Activated CD4-positive, alpha-beta T cell treated with anti-CD3 and anti-CD28 coated beads, Interleukin-2, amount 10 ng/mL, durations not matched to agents 24 days and 14 days (primary cell): ENCODE results near the gene CEP290. TPM values are rescaled to one million over a fixed set of nuclear protein-coding genes. Genes with fewer than 3 reads are reported as not detected.

ENCODE experiments used
- DNase-seq: peaks from one replicate; pipeline ENCODE4 v3.0.0; 2022
- H3K27ac Mint-ChIP-seq: one replicate; pipeline ENCODE4 v1.8.0; 2022; ENCODE audit warnings: mild to moderate bottlenecking, mixed read lengths
- H3K27me3 Mint-ChIP-seq: one replicate; pipeline ENCODE4 v1.8.0; 2022; ENCODE audit warnings: mixed read lengths
- H3K36me3 Mint-ChIP-seq: one replicate; pipeline ENCODE4 v1.8.0; 2022; ENCODE audit warnings: low read depth, mild to moderate bottlenecking, mixed read lengths
- H3K4me1 Mint-ChIP-seq: one replicate; pipeline ENCODE4 v1.8.0; 2021; ENCODE audit warnings: mixed read lengths
- H3K4me3 Mint-ChIP-seq: one replicate; pipeline ENCODE4 v1.8.0; 2022; ENCODE audit warnings: mild to moderate bottlenecking, moderate library complexity, mixed read lengths
- H3K9me3 Mint-ChIP-seq: one replicate; pipeline ENCODE4 v1.8.0; 2021; ENCODE audit warnings: mixed read lengths
- intact Hi-C: fragments of 100-400 bp; cut with micrococcal nuclease; formaldehyde crosslinking; loops from one replicate; pipeline ENCODE4 v1.15.1; 2023
- total RNA-seq: library from RNA; stranded (reverse); gene quantifications from 2 replicates; pipeline ENCODE4 v1.2.3, GENCODE V29; 2022

Gene CEP290
- total RNA-seq: 17.2 and 17.9 TPM in 2 replicates

GRCh38 chr12:88141774-88142609, at the start of gene CEP290, which contains the start of gene TMTC3:
TSS of gene CEP290 (minus strand) at chr12:88142088. CDS start at chr12:88141307, 781 bp downstream.
TSS of gene TMTC3 (plus strand) at chr12:88142307. CDS start at chr12:88148316, 6,009 bp downstream.
- H3K27me3 Mint-ChIP-seq: no peaks in the 10 kb centered on the region
- peaks cover 18% of the 10 kb centered on the region for H3K36me3 Mint-ChIP-seq
- DNase-seq: peak; percentile 97
- intact Hi-C loops: loop anchor here (1.0 to 5.0 kb wide), 6 partner anchors 31 to 1384 kb away; partner anchors contain the start of gene POC1B
- peak within 1 kb of the TSS; percentile 96 for H3K27ac Mint-ChIP-seq
- H3K9me3 Mint-ChIP-seq: no peaks in the 10 kb centered on the region
- H3K4me1 Mint-ChIP-seq: peaks cover 32% of the 10 kb centered on the region
- H3K4me3 Mint-ChIP-seq: peak within 1 kb of the TSS; percentile 91

- no peaks in the 10 kb centered on the region for H3K27me3 Mint-ChIP-seq
- no peak overlapping the region for H3K4me3 Mint-ChIP-seq
- H3K4me1 Mint-ChIP-seq: no peaks in the 10 kb centered on the region
- peaks cover 3% of the 10 kb centered on the region for H3K9me3 Mint-ChIP-seq
- no peak overlapping the region for H3K27ac Mint-ChIP-seq
- intact Hi-C loops: no loop called here
- no peak for DNase-seq
- peaks cover 13% of the 10 kb centered on the region for H3K36me3 Mint-ChIP-seq
These were observed 46.3 kb upstream of the CEP290 start for GRCh38 chr12:88188180-88188579.

GRCh38 chr12:88187571-88187970, 45.7 kb upstream of the CEP290 start:
- H3K4me3 Mint-ChIP-seq: no peak overlapping the region
- H3K4me1 Mint-ChIP-seq: no peaks in the 10 kb centered on the region
- peaks cover 16% of the 10 kb centered on the region for H3K36me3 Mint-ChIP-seq
- no peak overlapping the region for H3K27ac Mint-ChIP-seq
- no peaks in the 10 kb centered on the region for H3K27me3 Mint-ChIP-seq
- no peak for DNase-seq
- H3K9me3 Mint-ChIP-seq: peaks cover 3% of the 10 kb centered on the region
- intact Hi-C loops: no loop called here

GRCh38 chr12:88185988-88186387, 44.1 kb upstream of the CEP290 start:
- Mint-ChIP-seq H3K27me3 (no peaks in the 10 kb centered on the region), H3K4me1 (no peaks in the 10 kb centered on the region), H3K36me3 (peaks cover 17% of the 10 kb centered on the region), H3K4me3 (no peak overlapping the region), H3K9me3 (peaks cover 3% of the 10 kb centered on the region), H3K27ac (no peak overlapping the region)
- intact Hi-C loops: no loop called here
- DNase-seq: no peak

GRCh38 chr12:88185279-88185678, 43.4 kb upstream of the CEP290 start:
- DNase-seq: no peak
- Mint-ChIP-seq H3K4me3 (no peak overlapping the region), H3K4me1 (no peaks in the 10 kb centered on the region), H3K27ac (no peak overlapping the region), H3K27me3 (no peaks in the 10 kb centered on the region), H3K36me3 (peaks cover 20% of the 10 kb centered on the region), H3K9me3 (peaks cover 3% of the 10 kb centered on the region)
- intact Hi-C loops: no loop called here

- no peaks in the 10 kb centered on the region for H3K27me3 Mint-ChIP-seq
- no peaks in the 10 kb centered on the region for H3K4me1 Mint-ChIP-seq
- no peak for DNase-seq
- H3K9me3 Mint-ChIP-seq: peaks cover 3% of the 10 kb centered on the region
- intact Hi-C loops: no loop called here
- peaks cover 28% of the 10 kb centered on the region for H3K36me3 Mint-ChIP-seq
- no peak overlapping the region for H3K4me3 Mint-ChIP-seq
- no peak overlapping the region for H3K27ac Mint-ChIP-seq
These were observed 42.3 kb upstream of the CEP290 start for GRCh38 chr12:88184196-88184595.

- peaks cover 3% of the 10 kb centered on the region for H3K9me3 Mint-ChIP-seq
- no peak for DNase-seq
- H3K27me3 Mint-ChIP-seq: no peaks in the 10 kb centered on the region
- peaks cover 30% of the 10 kb centered on the region for H3K36me3 Mint-ChIP-seq
- H3K27ac Mint-ChIP-seq: no peak overlapping the region
- H3K4me1 Mint-ChIP-seq: no peaks in the 10 kb centered on the region
- no peak overlapping the region for H3K4me3 Mint-ChIP-seq
- intact Hi-C loops: no loop called here
These were observed 40.5 kb upstream of the CEP290 start for GRCh38 chr12:88182416-88182815.

GRCh38 chr12:88181881-88182280, 40.0 kb upstream of the CEP290 start:
- Mint-ChIP-seq H3K4me3 (no peak overlapping the region), H3K27me3 (no peaks in the 10 kb centered on the region), H3K36me3 (peaks cover 32% of the 10 kb centered on the region), H3K4me1 (no peaks in the 10 kb centered on the region), H3K27ac (no peak overlapping the region), H3K9me3 (peaks cover 3% of the 10 kb centered on the region)
- intact Hi-C loops: no loop called here
- DNase-seq: no peak

- H3K4me3 Mint-ChIP-seq: no peak overlapping the region
- DNase-seq: no peak
- no peak overlapping the region for H3K27ac Mint-ChIP-seq
- H3K36me3 Mint-ChIP-seq: peaks cover 37% of the 10 kb centered on the region
- H3K9me3 Mint-ChIP-seq: no peaks in the 10 kb centered on the region
- H3K27me3 Mint-ChIP-seq: no peaks in the 10 kb centered on the region
- no peaks in the 10 kb centered on the region for H3K4me1 Mint-ChIP-seq
- intact Hi-C loops: no loop called here
These were observed 37.6 kb upstream of the CEP290 start for GRCh38 chr12:88179436-88180014.

- H3K4me1 Mint-ChIP-seq: no peaks in the 10 kb centered on the region
- H3K27ac Mint-ChIP-seq: no peak overlapping the region
- DNase-seq: no peak
- no peaks in the 10 kb centered on the region for H3K27me3 Mint-ChIP-seq
- peaks cover 44% of the 10 kb centered on the region for H3K36me3 Mint-ChIP-seq
- intact Hi-C loops: no loop called here
- H3K4me3 Mint-ChIP-seq: no peak overlapping the region
- no peaks in the 10 kb centered on the region for H3K9me3 Mint-ChIP-seq
These were observed 33.7 kb upstream of the CEP290 start for GRCh38 chr12:88175544-88175943.

- Mint-ChIP-seq H3K27me3 (no peaks in the 10 kb centered on the region), H3K4me1 (no peaks in the 10 kb centered on the region), H3K27ac (no peak overlapping the region), H3K4me3 (no peak overlapping the region), H3K9me3 (no peaks in the 10 kb centered on the region), H3K36me3 (peaks cover 45% of the 10 kb centered on the region)
- DNase-seq: no peak
- intact Hi-C loops: no loop called here
These were observed 31.0 kb upstream of the CEP290 start for GRCh38 chr12:88172844-88173407.

GRCh38 chr12:88167384-88167783, 25.5 kb upstream of the CEP290 start:
- H3K27ac Mint-ChIP-seq: no peak overlapping the region
- no peaks in the 10 kb centered on the region for H3K4me1 Mint-ChIP-seq
- intact Hi-C loops: no loop called here
- H3K36me3 Mint-ChIP-seq: peaks cover 47% of the 10 kb centered on the region
- H3K9me3 Mint-ChIP-seq: no peaks in the 10 kb centered on the region
- DNase-seq: no peak
- no peaks in the 10 kb centered on the region for H3K27me3 Mint-ChIP-seq
- H3K4me3 Mint-ChIP-seq: no peak overlapping the region

- H3K36me3 Mint-ChIP-seq: peaks cover 45% of the 10 kb centered on the region
- H3K4me3 Mint-ChIP-seq: no peak overlapping the region
- DNase-seq: no peak
- no peaks in the 10 kb centered on the region for H3K9me3 Mint-ChIP-seq
- H3K27me3 Mint-ChIP-seq: no peaks in the 10 kb centered on the region
- no peak overlapping the region for H3K27ac Mint-ChIP-seq
- H3K4me1 Mint-ChIP-seq: no peaks in the 10 kb centered on the region
- intact Hi-C loops: no loop called here
These were observed 24.3 kb upstream of the CEP290 start for GRCh38 chr12:88166179-88166578.

GRCh38 chr12:88163371-88163770, 21.5 kb upstream of the CEP290 start:
- no peaks in the 10 kb centered on the region for H3K27me3 Mint-ChIP-seq
- intact Hi-C loops: no loop called here
- H3K4me1 Mint-ChIP-seq: no peaks in the 10 kb centered on the region
- no peak overlapping the region for H3K4me3 Mint-ChIP-seq
- H3K27ac Mint-ChIP-seq: no peak overlapping the region
- H3K36me3 Mint-ChIP-seq: peaks cover 39% of the 10 kb centered on the region
- no peak for DNase-seq
- no peaks in the 10 kb centered on the region for H3K9me3 Mint-ChIP-seq
